ENCODE results near the gene AHSG.

GRCh38 chr3:186625600-186626042 is 12.8 kb downstream of the AHSG start:
- no peak for TF ChIP-seq CTCF (IDR thresholded peaks at IDR 0.05)
- no peak for TF ChIP-seq POLR2A (IDR thresholded peaks at IDR 0.05)
